Colonic mucosa (tissue), 4 donors: ENCODE results near the gene TANC1. TPM values are rescaled to one million over a fixed set of nuclear protein-coding genes. Genes with fewer than 3 reads are reported as not detected.

ENCODE experiments used
- DNase-seq: peaks from one replicate; pipeline ENCODE4 v3.0.0-alpha.2; 2020
- H3K27ac ChIP-seq: fragments of 200-600 bp; one replicate; pipeline ENCODE4 v1.8.0; 2021
- H3K27me3 ChIP-seq: fragments of 200-600 bp; one replicate; pipeline ENCODE4 v1.8.0; 2021
- H3K36me3 ChIP-seq: fragments of 200-600 bp; one replicate; pipeline ENCODE4 v1.8.0; 2021
- H3K4me1 ChIP-seq: fragments of 200-600 bp; one replicate; pipeline ENCODE4 v1.8.0; 2021; ENCODE audit warnings: mild to moderate bottlenecking
- H3K4me3 ChIP-seq: fragments of 200-600 bp; one replicate; pipeline ENCODE4 v1.8.0; 2021
- H3K9ac ChIP-seq, 2 donors: one replicate each; pipeline ENCODE4 v1.7.0; 2013; ENCODE audit warnings: control low read depth in 2 of 2, low read depth in 2 of 2, low read length in 2 of 2
- H3K9me3 ChIP-seq: fragments of 200-600 bp; one replicate; pipeline ENCODE4 v1.8.0; 2021
- intact Hi-C: fragments of 100-400 bp; cut with DNase I; formaldehyde crosslinking; loops from one replicate; pipeline ENCODE4 v1.14.1; 2022
- total RNA-seq, 2 donors: library from RNA; stranded (reverse); fragmentation: NEBNext Ultra II Directional in 1 of 2; extraction: Animal tissue kit (Norgen Biotek cat#: 25700) in 1 of 2; gene quantifications; one replicate each; pipeline ENCODE4 v1.2.1, GENCODE V29; 2021
- TF ChIP-seq, protein P1 (sequence below): fragments of 200-600 bp; IDR thresholded peaks from one replicate; pipeline ENCODE4 v1.8.0; 2022; ENCODE audit warnings: antibody characterized with exemption, mild to moderate bottlenecking
- donor health status: healthy.
- donor health status: DM: no; HTN: no; CAD: no.
- donor health status: DM: no; HTN: no; CAD: no.

The TANC1 gene
- total RNA-seq, 2 donors from 2014 or later = 28.3 to 32.7 TPM

DNA sequence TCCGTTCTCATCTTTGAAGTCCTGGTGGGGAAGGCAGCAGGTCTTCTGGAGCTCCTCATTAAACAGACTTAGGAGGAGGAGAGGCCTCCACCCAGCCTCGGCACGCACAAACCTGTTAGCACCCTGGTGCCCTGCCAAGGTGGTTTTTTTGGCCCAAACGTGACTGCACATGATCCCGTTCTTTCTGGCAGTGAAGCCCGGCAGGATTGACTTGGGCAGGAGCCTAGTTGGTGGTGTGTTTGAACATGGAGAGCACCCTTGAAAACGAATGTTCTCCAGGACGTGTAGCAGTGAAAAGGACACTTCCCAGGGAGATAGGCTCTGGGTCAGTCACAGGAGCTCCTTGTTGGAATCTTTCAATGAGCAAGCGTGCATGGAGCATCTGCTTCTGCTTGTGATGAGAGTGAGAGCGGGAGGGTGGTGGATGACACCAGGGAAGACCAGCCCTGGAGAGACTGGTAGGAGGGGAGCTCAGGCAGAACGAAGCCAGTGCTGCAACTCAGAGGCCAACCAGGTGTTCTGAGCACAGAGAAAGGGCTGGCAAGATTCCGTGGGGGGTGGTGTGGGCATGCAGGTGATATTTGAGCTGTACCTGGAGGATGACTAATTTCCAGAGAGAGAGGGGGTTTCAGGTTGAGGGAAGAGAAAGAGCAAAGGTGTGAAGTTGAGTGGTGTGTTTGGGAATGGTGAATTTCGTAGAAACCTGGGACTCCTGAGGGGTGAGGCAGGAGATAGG lies 73.8 kb downstream of the TANC1 start:
- TF ChIP-seq, protein P1, sequence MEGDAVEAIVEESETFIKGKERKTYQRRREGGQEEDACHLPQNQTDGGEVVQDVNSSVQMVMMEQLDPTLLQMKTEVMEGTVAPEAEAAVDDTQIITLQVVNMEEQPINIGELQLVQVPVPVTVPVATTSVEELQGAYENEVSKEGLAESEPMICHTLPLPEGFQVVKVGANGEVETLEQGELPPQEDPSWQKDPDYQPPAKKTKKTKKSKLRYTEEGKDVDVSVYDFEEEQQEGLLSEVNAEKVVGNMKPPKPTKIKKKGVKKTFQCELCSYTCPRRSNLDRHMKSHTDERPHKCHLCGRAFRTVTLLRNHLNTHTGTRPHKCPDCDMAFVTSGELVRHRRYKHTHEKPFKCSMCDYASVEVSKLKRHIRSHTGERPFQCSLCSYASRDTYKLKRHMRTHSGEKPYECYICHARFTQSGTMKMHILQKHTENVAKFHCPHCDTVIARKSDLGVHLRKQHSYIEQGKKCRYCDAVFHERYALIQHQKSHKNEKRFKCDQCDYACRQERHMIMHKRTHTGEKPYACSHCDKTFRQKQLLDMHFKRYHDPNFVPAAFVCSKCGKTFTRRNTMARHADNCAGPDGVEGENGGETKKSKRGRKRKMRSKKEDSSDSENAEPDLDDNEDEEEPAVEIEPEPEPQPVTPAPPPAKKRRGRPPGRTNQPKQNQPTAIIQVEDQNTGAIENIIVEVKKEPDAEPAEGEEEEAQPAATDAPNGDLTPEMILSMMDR = no peak
- Histone ChIP-seq H3K36me3 (no peaks in the 10 kb centered on the region), H3K4me1 (no peaks in the 10 kb centered on the region), H3K4me3 (no peak overlapping the region), H3K27ac (no peak overlapping the region), H3K9ac (no peak overlapping the region), H3K9me3 (no peaks in the 10 kb centered on the region), H3K27me3 (no peaks in the 10 kb centered on the region)
- DNase-seq = no peak
- intact Hi-C loops = no loop called here

DNA sequence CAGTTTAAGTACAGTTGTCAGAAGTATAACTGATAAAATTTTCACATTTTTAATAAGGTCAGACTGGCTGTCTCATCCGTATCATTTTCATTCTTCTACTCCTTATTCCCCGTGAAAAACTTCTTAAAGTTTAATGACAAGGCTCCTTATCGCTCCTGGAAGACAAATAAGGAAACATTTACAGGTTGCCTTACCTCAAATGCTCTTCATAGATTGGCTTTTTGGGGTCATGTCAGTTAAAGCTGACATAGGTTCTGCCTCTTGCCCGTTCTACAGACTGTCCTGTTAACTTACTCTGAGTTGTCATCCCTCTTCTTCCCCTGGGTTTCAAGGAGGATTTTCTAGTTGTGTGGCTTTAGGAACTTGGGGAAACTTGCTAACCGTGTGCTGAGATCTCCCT lies 75.3 kb downstream of the TANC1 start:
- intact Hi-C loops = no loop called here
- Histone ChIP-seq H3K27ac (no peak overlapping the region), H3K9me3 (no peaks in the 10 kb centered on the region), H3K36me3 (no peaks in the 10 kb centered on the region), H3K27me3 (no peaks in the 10 kb centered on the region), H3K4me3 (no peak overlapping the region), H3K9ac (no peak overlapping the region), H3K4me1 (no peaks in the 10 kb centered on the region)
- no peak for DNase-seq
- TF ChIP-seq, protein P1 = no peak

- no peaks in the 10 kb centered on the region for H3K36me3 ChIP-seq
- no peak overlapping the region for H3K27ac ChIP-seq
- no peak for DNase-seq
- intact Hi-C loops = no loop called here
- TF ChIP-seq, protein P1 = no peak
- no peaks in the 10 kb centered on the region for H3K9me3 ChIP-seq
- no peak overlapping the region for H3K9ac ChIP-seq
- no peak overlapping the region for H3K4me3 ChIP-seq
- no peaks in the 10 kb centered on the region for H3K4me1 ChIP-seq
- no peaks in the 10 kb centered on the region for H3K27me3 ChIP-seq
Observed at GRCh38 chr2:159044804-159045286, 76.4 kb downstream of the TANC1 start.

GRCh38 chr2:159045545-159046454 lies 77.4 kb downstream of the TANC1 start:
- DNase-seq = no peak
- H3K9me3 ChIP-seq = no peaks in the 10 kb centered on the region
- no peaks in the 10 kb centered on the region for H3K27me3 ChIP-seq
- H3K9ac ChIP-seq = no peak overlapping the region
- H3K4me3 ChIP-seq = no peak overlapping the region
- no peaks in the 10 kb centered on the region for H3K4me1 ChIP-seq
- H3K27ac ChIP-seq = no peak overlapping the region
- intact Hi-C loops = no loop called here
- H3K36me3 ChIP-seq = no peaks in the 10 kb centered on the region
- TF ChIP-seq, protein P1 = no peak

GRCh38 chr2:159046966-159047365 lies 78.5 kb downstream of the TANC1 start:
- no peaks in the 10 kb centered on the region for H3K4me1 ChIP-seq
- TF ChIP-seq, protein P1 = no peak
- H3K27ac ChIP-seq = no peak overlapping the region
- H3K36me3 ChIP-seq = no peaks in the 10 kb centered on the region
- H3K9me3 ChIP-seq = no peaks in the 10 kb centered on the region
- no peak for DNase-seq
- no peaks in the 10 kb centered on the region for H3K27me3 ChIP-seq
- intact Hi-C loops = no loop called here
- H3K4me3 ChIP-seq = no peak overlapping the region
- no peak overlapping the region for H3K9ac ChIP-seq
